GM21619 (cell line): ENCODE results near the gene SYNDIG1.

Experiments
- ATAC-seq: cut with Tn5 transposase; IDR thresholded peaks from one replicate; pipeline ENCODE4 v1.9.1; 2021; ENCODE audit not compliant: unreplicated experiment

The SYNDIG1 gene

GRCh38 chr20:24470746-24471582 is 1.5 kb downstream of the SYNDIG1 start:
- no peak for ATAC-seq

GRCh38 chr20:24472426-24472825 is 3.0 kb downstream of the SYNDIG1 start:
- ATAC-seq, result no peak

GRCh38 chr20:24473435-24474223 is 4.2 kb downstream of the SYNDIG1 start:
- no peak for ATAC-seq

GRCh38 chr20:24477831-24478547 is 8.6 kb downstream of the SYNDIG1 start:
- no peak for ATAC-seq

- no peak for ATAC-seq
Observed at GRCh38 chr20:24478584-24478983, 9.2 kb downstream of the SYNDIG1 start.

- no peak for ATAC-seq
Observed at GRCh38 chr20:24479106-24479505, 9.7 kb downstream of the SYNDIG1 start.

- no peak for ATAC-seq
Observed at GRCh38 chr20:24479595-24479994, 10.2 kb downstream of the SYNDIG1 start.

GRCh38 chr20:24480509-24480908 is 11.1 kb downstream of the SYNDIG1 start:
- no peak for ATAC-seq

- no peak for ATAC-seq
Observed at GRCh38 chr20:24481173-24481572, 11.7 kb downstream of the SYNDIG1 start.

- no peak for ATAC-seq
Observed at GRCh38 chr20:24483435-24484080, 14.1 kb downstream of the SYNDIG1 start.

GRCh38 chr20:24484081-24484450 is 14.6 kb downstream of the SYNDIG1 start:
- ATAC-seq, result no peak

GRCh38 chr20:24485981-24486380 is 16.6 kb downstream of the SYNDIG1 start:
- ATAC-seq, result no peak

- ATAC-seq, result no peak
Observed at GRCh38 chr20:24487240-24487639, 17.8 kb downstream of the SYNDIG1 start.

GRCh38 chr20:24487648-24488047 is 18.2 kb downstream of the SYNDIG1 start:
- ATAC-seq, result no peak

- no peak for ATAC-seq
Observed at GRCh38 chr20:24488064-24488799, 18.8 kb downstream of the SYNDIG1 start.

GRCh38 chr20:24488800-24489175 is 19.4 kb downstream of the SYNDIG1 start:
- no peak for ATAC-seq

- no peak for ATAC-seq
Observed at GRCh38 chr20:24489193-24489592, 19.8 kb downstream of the SYNDIG1 start.

GRCh38 chr20:24489631-24490260 is 20.3 kb downstream of the SYNDIG1 start:
- no peak for ATAC-seq

GRCh38 chr20:24490598-24490997 is 21.2 kb downstream of the SYNDIG1 start:
- ATAC-seq, result no peak
